ENCODE measurements around the gene TICRR.

TICRR gene

GRCh38 chr15:89586651-89587050 is 11.4 kb downstream of the TICRR start:
- no peak for TF ChIP-seq CTCF (IDR thresholded peaks at IDR 0.05)
- no peaks in the 10 kb centered on the region for H3K9me3 ChIP-seq
- no peaks in the 10 kb centered on the region for H3K4me1 ChIP-seq (ENCODE audit: control insufficient read depth in 1 of 2, insufficient read depth in 1 of 2, low read depth in 1 of 2, low read length in 1 of 2)
- no peak overlapping the region for H3K27ac ChIP-seq
- no peaks in the 10 kb centered on the region for H3K27me3 ChIP-seq
- H3K36me3 ChIP-seq = peaks cover 78% of the 10 kb centered on the region
- no peak overlapping the region for H3K4me3 ChIP-seq (ENCODE audit: low read depth in 1 of 2, low read length in 1 of 2)

- no peak for TF ChIP-seq CTCF (IDR thresholded peaks at IDR 0.05)
- Histone ChIP-seq H3K9me3 (no peaks in the 10 kb centered on the region), H3K4me3 (ENCODE audit: low read depth in 1 of 2, low read length in 1 of 2) (no peak overlapping the region), H3K27ac (no peak overlapping the region), H3K36me3 (peaks cover 82% of the 10 kb centered on the region), H3K27me3 (no peaks in the 10 kb centered on the region), H3K4me1 (ENCODE audit: control insufficient read depth in 1 of 2, insufficient read depth in 1 of 2, low read depth in 1 of 2, low read length in 1 of 2) (no peaks in the 10 kb centered on the region)
These were observed 12.7 kb downstream of the TICRR start for GRCh38 chr15:89587955-89588354.

- Histone ChIP-seq H3K9me3 (no peaks in the 10 kb centered on the region), H3K27me3 (no peaks in the 10 kb centered on the region), H3K36me3 (peaks cover 74% of the 10 kb centered on the region), H3K4me3 (ENCODE audit: low read depth in 1 of 2, low read length in 1 of 2) (no peak overlapping the region), H3K27ac (no peak overlapping the region), H3K4me1 (ENCODE audit: control insufficient read depth in 1 of 2, insufficient read depth in 1 of 2, low read depth in 1 of 2, low read length in 1 of 2) (no peaks in the 10 kb centered on the region)
- no peak for TF ChIP-seq CTCF (IDR thresholded peaks at IDR 0.05)
These were observed 16.6 kb downstream of the TICRR start for GRCh38 chr15:89591834-89592233.

- Histone ChIP-seq H3K4me1 (ENCODE audit: control insufficient read depth in 1 of 2, insufficient read depth in 1 of 2, low read depth in 1 of 2, low read length in 1 of 2) (no peaks in the 10 kb centered on the region), H3K27me3 (no peaks in the 10 kb centered on the region), H3K36me3 (peaks cover 69% of the 10 kb centered on the region), H3K4me3 (ENCODE audit: low read depth in 1 of 2, low read length in 1 of 2) (no peak overlapping the region), H3K9me3 (no peaks in the 10 kb centered on the region), H3K27ac (no peak overlapping the region)
- no peak for TF ChIP-seq CTCF (IDR thresholded peaks at IDR 0.05)
These were observed 17.7 kb downstream of the TICRR start for GRCh38 chr15:89593018-89593417.

GRCh38 chr15:89599021-89599420 is 23.8 kb downstream of the TICRR start:
- Histone ChIP-seq H3K4me3 (ENCODE audit: low read depth in 1 of 2, low read length in 1 of 2) (no peak overlapping the region), H3K27me3 (no peaks in the 10 kb centered on the region), H3K9me3 (no peaks in the 10 kb centered on the region), H3K36me3 (peaks cover 74% of the 10 kb centered on the region), H3K27ac (no peak overlapping the region), H3K4me1 (ENCODE audit: control insufficient read depth in 1 of 2, insufficient read depth in 1 of 2, low read depth in 1 of 2, low read length in 1 of 2) (no peaks in the 10 kb centered on the region)
- no peak for TF ChIP-seq CTCF (IDR thresholded peaks at IDR 0.05)

GRCh38 chr15:89611317-89611716 is 36.0 kb downstream of the TICRR start:
- no peak overlapping the region for H3K4me3 ChIP-seq (ENCODE audit: low read depth in 1 of 2, low read length in 1 of 2)
- H3K9me3 ChIP-seq = no peaks in the 10 kb centered on the region
- no peak overlapping the region for H3K27ac ChIP-seq
- H3K36me3 ChIP-seq = peaks cover 64% of the 10 kb centered on the region
- no peaks in the 10 kb centered on the region for H3K27me3 ChIP-seq
- no peaks in the 10 kb centered on the region for H3K4me1 ChIP-seq (ENCODE audit: control insufficient read depth in 1 of 2, insufficient read depth in 1 of 2, low read depth in 1 of 2, low read length in 1 of 2)
- no peak for TF ChIP-seq CTCF (IDR thresholded peaks at IDR 0.05)

Measured in neutrophil (primary cell).